Neuronal stem cell (in vitro differentiated cells): ENCODE results near the gene CELF4.
A peak's percentile ranks its signal among the peaks of the same experiment; 100 is the strongest.

Experiments
- DNase-seq: peaks from one replicate; pipeline ENCODE4 v3.0.0-alpha.2; 2013; ENCODE audit warnings: low spot score
- H2AFZ ChIP-seq: one replicate; pipeline ENCODE4 v1.6.1; 2013; ENCODE audit warnings: mild to moderate bottlenecking, low read length, inconsistent platforms
- H2AK5ac ChIP-seq: 2 replicates; pipeline ENCODE4 v1.6.1; 2013; ENCODE audit warnings: low read depth, mild to moderate bottlenecking, inconsistent platforms, low read length, moderate library complexity, mixed read lengths
- H2BK120ac ChIP-seq: 2 replicates; pipeline ENCODE4 v1.6.1; 2013; ENCODE audit warnings: low read depth, mild to moderate bottlenecking, inconsistent platforms, low read length, moderate library complexity, mixed read lengths
- H2BK12ac ChIP-seq: one replicate; pipeline ENCODE4 v1.6.1; 2013; ENCODE audit warnings: low read length, inconsistent platforms
- H2BK15ac ChIP-seq: 2 replicates; pipeline ENCODE4 v1.6.1; 2013; ENCODE audit warnings: mild to moderate bottlenecking, low read length, inconsistent platforms, mixed read lengths
- H2BK5ac ChIP-seq: one replicate; pipeline ENCODE4 v1.6.1; 2013; ENCODE audit warnings: inconsistent platforms, mild to moderate bottlenecking, low read length, moderate library complexity
- H3K14ac ChIP-seq: one replicate; pipeline ENCODE4 v1.6.1; 2013; ENCODE audit warnings: low read length, inconsistent platforms
- H3K18ac ChIP-seq: 2 replicates; pipeline ENCODE4 v1.6.1; 2013; ENCODE audit warnings: low read length, inconsistent platforms
- H3K23ac ChIP-seq: 2 replicates; pipeline ENCODE4 v1.6.1; 2013; ENCODE audit warnings: low read depth, mild to moderate bottlenecking, mixed read lengths, low read length, inconsistent platforms; ENCODE audit not compliant: poor library complexity
- H3K27ac ChIP-seq: replicated peaks from 3 replicates; pipeline ENCODE4 v1.5.1; 2013; ENCODE audit warnings: low read length, inconsistent platforms
- H3K27me3 ChIP-seq, 3 experiments: 2 replicates each; pipeline ENCODE4 v1.6.1; 2013; ENCODE audit warnings: low read length in 3 of 3, mild to moderate bottlenecking in 2 of 3, inconsistent platforms in 1 of 3, low read depth in 1 of 3, mixed read lengths in 1 of 3, moderate library complexity in 1 of 3; ENCODE audit not compliant: control insufficient read depth in 3 of 3, insufficient read depth in 3 of 3
- H3K36me3 ChIP-seq, 2 donors: replicated peaks in 1 of 2; 2 replicates each; pipeline ENCODE4 v1.6.1; 2013; ENCODE audit warnings: low read length in 2 of 2; ENCODE audit not compliant: control insufficient read depth in 2 of 2, insufficient read depth in 2 of 2
- H3K4ac ChIP-seq: 2 replicates; pipeline ENCODE4 v1.6.1; 2013; ENCODE audit warnings: inconsistent platforms, mild to moderate bottlenecking, low read length, moderate library complexity
- H3K4me1 ChIP-seq, 2 donors: 1 replicate in 1 of 2; 2 replicates in 1 of 2; pipeline ENCODE4 v1.6.1; 2013; ENCODE audit warnings: low read length in 2 of 2, low read depth in 1 of 2; ENCODE audit not compliant: control insufficient read depth in 2 of 2, insufficient read depth in 1 of 2
- H3K4me2 ChIP-seq: one replicate; pipeline ENCODE4 v1.6.1; 2013; ENCODE audit warnings: mild to moderate bottlenecking, low read length, inconsistent platforms; ENCODE audit not compliant: insufficient read depth, poor library complexity, severe bottlenecking
- H3K4me3 ChIP-seq, 2 donors: 2 replicates each; pipeline ENCODE4 v1.5.1; 2013; ENCODE audit warnings: low read length in 2 of 2, mild to moderate bottlenecking in 2 of 2, inconsistent platforms in 1 of 2, moderate library complexity in 1 of 2
- H3K79me1 ChIP-seq: one replicate; pipeline ENCODE4 v1.6.1; 2013; ENCODE audit warnings: low read depth, mild to moderate bottlenecking, inconsistent platforms, low read length, moderate library complexity
- H3K9ac ChIP-seq: one replicate; pipeline ENCODE4 v1.6.1; 2013; ENCODE audit warnings: mild to moderate bottlenecking, low read depth, low read length, inconsistent platforms; ENCODE audit not compliant: poor library complexity
- H3K9me3 ChIP-seq, 2 donors: replicated peaks in 1 of 2; 2 replicates each; pipeline versions ENCODE3 to v1.6.1; 2013; ENCODE audit warnings: low read length in 2 of 2, mild to moderate bottlenecking in 2 of 2, inconsistent platforms in 1 of 2, low read depth in 1 of 2, mixed read lengths in 1 of 2, moderate library complexity in 1 of 2; ENCODE audit not compliant: control insufficient read depth in 2 of 2, insufficient read depth in 1 of 2
- H4K8ac ChIP-seq: one replicate; pipeline ENCODE4 v1.6.1; 2013; ENCODE audit warnings: low read depth, mild to moderate bottlenecking, inconsistent platforms, low read length, moderate library complexity
- H4K91ac ChIP-seq: one replicate; pipeline ENCODE4 v1.6.1; 2013; ENCODE audit warnings: low read length, low read depth, mild to moderate bottlenecking, inconsistent platforms; ENCODE audit not compliant: poor library complexity
- WGBS, 2 donors: extraction: QIAGEN DNeasy Blood & Tissue Kit; methylation state at CpG; one replicate each; pipeline ENCODE4 v1.1.7; 2013; ENCODE audit warnings: missing lambda C conversion rate in 2 of 2, mixed read lengths in 1 of 2; ENCODE audit not compliant: insufficient read length in 2 of 2, insufficient replicate concordance in 1 of 2; ENCODE audit errors: extremely low coverage in 2 of 2; 5-methylcytosine and 5-hydroxymethylcytosine counted together

CELF4 gene

DNA sequence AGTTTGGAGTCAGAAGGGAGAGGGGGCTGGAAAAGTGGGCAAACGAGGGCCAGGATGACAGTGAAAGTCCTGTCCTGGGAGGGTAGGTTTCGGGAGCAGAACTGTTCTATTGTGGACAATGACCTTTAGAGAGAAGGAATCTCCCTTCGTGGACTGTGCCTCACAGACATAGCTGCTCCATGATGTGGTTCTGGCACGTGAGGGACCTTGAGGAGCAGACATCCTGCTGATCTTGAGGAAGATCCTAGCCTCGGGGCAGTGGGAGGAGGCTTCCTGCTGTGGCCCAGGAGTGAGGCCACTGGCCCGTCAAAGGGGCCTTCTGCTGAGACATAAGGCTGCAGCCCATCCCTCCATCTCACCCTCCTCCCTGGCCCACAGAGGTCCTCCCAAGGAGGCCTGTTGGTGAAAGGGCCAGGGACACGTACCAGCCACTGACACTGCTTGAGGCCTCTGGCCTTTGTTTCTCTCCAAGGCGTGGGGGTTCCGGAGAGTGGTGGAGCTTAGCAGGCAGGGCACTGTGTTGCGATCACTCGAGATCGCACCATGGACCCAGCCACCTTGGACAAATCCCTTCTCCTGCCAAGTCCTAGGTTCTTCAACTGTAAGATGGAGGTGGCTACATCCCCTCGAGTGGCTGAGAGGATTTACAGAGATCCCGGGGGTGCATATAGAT lies 167.2 kb downstream of the CELF4 start:
- peak overlapping the region; percentile 6 for H2AK5ac ChIP-seq
- no peak overlapping the region for H3K27ac ChIP-seq
- H3K9me3 ChIP-seq: no peaks in the 10 kb centered on the region
- H3K4ac ChIP-seq: no peak overlapping the region
- no CpG with 5 or more reads among the region's 14 CpGs for WGBS, 2 donors
- H2BK120ac ChIP-seq: no peak overlapping the region
- H2BK15ac ChIP-seq: peak overlapping the region; percentile 50
- H3K27me3 ChIP-seq: peaks cover 0 to 2% (median 2%) of the 10 kb centered on the region in 3 experiments
- H3K36me3 ChIP-seq: no peaks in the 10 kb centered on the region
- DNase-seq: no peak
- no peak overlapping the region for H3K4me3 ChIP-seq
- peak overlapping the region; percentile 50 for H3K18ac ChIP-seq
- H3K23ac ChIP-seq: peak overlapping the region; percentile 56
- no peak overlapping the region for H3K4me2 ChIP-seq
- H3K9ac ChIP-seq: no peak overlapping the region
- H2AFZ ChIP-seq: no peak overlapping the region
- no peak overlapping the region for H4K91ac ChIP-seq
- no peaks in the 10 kb centered on the region for H3K79me1 ChIP-seq
- no peak overlapping the region for H2BK5ac ChIP-seq
- H2BK12ac ChIP-seq: no peak overlapping the region
- peaks cover 7 to 11% of the 10 kb centered on the region in 2 donors for H3K4me1 ChIP-seq
- peak overlapping the region; percentile 77 for H3K14ac ChIP-seq
- H4K8ac ChIP-seq: no peak overlapping the region

DNA sequence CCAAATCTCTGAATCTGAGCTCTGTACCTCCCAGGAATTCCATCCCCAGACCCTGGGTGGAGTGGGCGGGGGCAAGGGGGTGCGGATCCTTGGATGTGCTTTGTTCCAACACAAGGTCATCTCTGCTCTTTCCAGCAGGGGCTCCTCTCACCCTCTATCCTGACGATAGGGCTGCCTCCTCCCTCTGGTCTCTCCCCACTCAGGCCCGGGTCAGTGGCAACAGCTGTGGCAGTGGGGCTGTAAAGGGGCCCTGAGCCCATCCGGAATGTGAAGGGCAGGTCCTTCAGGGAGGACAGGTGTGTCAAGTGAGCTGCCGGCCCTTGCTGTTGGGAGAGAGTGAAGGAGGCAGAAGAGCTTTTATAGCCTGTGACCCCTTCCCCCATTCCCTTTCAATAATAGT lies 167.8 kb downstream of the CELF4 start:
- Histone ChIP-seq H3K27ac (no peak overlapping the region), H3K4me1 (peaks cover 7 to 14% of the 10 kb centered on the region in 2 donors), H3K23ac (no peak overlapping the region), H3K27me3 (peaks cover 0 to 7% (median 2%) of the 10 kb centered on the region in 3 experiments), H2BK120ac (no peak overlapping the region), H3K4ac (no peak overlapping the region), H3K9me3 (no peaks in the 10 kb centered on the region), H3K79me1 (no peaks in the 10 kb centered on the region), H3K4me2 (no peak overlapping the region), H3K14ac (peak overlapping the region; percentile 42), H4K8ac (no peak overlapping the region), H2BK12ac (no peak overlapping the region), H2AK5ac (no peak overlapping the region), H4K91ac (no peak overlapping the region), H3K4me3 (no peak overlapping the region), H3K9ac (no peak overlapping the region), H3K18ac (no peak overlapping the region), H2BK15ac (no peak overlapping the region), H2BK5ac (no peak overlapping the region), H3K36me3 (no peaks in the 10 kb centered on the region), H2AFZ (no peak overlapping the region)
- no peak for DNase-seq
- WGBS, 2 donors: no CpG with 5 or more reads among the region's 6 CpGs

GRCh38 chr18:37396971-37397720 lies 168.5 kb downstream of the CELF4 start:
- no peak overlapping the region for H3K23ac ChIP-seq
- H3K79me1 ChIP-seq: no peaks in the 10 kb centered on the region
- no peak overlapping the region for H2BK5ac ChIP-seq
- peaks cover 7 to 14% of the 10 kb centered on the region in 2 donors for H3K4me1 ChIP-seq
- H2AK5ac ChIP-seq: no peak overlapping the region
- no peak overlapping the region for H3K27ac ChIP-seq
- no peak overlapping the region for H3K9ac ChIP-seq
- no peak overlapping the region for H2BK12ac ChIP-seq
- H3K36me3 ChIP-seq: no peaks in the 10 kb centered on the region
- no peak overlapping the region for H3K4me2 ChIP-seq
- no peak overlapping the region for H3K18ac ChIP-seq
- DNase-seq: no peak
- H3K4ac ChIP-seq: no peak overlapping the region
- no peak overlapping the region for H4K8ac ChIP-seq
- no peak overlapping the region for H2AFZ ChIP-seq
- peaks cover 0 to 13% (median 2%) of the 10 kb centered on the region in 3 experiments for H3K27me3 ChIP-seq
- no CpG with 5 or more reads among the region's 5 CpGs for WGBS, 2 donors
- no peaks in the 10 kb centered on the region for H3K9me3 ChIP-seq
- no peak overlapping the region for H2BK120ac ChIP-seq
- no peak overlapping the region for H2BK15ac ChIP-seq
- H3K14ac ChIP-seq: no peak overlapping the region
- no peak overlapping the region for H4K91ac ChIP-seq
- H3K4me3 ChIP-seq: no peak overlapping the region

DNA sequence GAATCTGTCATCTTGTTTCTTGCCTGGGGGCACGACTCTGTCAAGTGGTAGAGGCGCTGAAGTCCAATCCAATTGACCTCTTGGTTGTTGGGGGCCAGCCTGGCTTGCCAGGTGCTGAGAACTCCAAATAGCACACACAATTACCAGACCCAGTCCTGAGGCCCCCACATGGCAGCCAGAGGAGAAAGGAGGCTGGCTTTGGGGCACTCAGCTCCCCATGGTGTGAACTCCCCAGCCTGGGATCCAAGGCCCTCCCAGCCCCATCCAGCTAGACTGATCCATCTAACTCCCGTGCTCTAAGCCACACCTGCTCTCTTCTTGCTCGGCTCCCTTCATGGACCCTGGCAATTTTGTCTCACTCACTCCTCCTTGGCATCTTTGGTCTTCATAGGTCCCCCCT lies 170.0 kb downstream of the CELF4 start:
- H3K18ac ChIP-seq: no peak overlapping the region
- H3K27me3 ChIP-seq: peaks cover 0 to 13% (median 2%) of the 10 kb centered on the region in 3 experiments
- no peak overlapping the region for H2BK12ac ChIP-seq
- H4K91ac ChIP-seq: no peak overlapping the region
- no peak overlapping the region for H2AFZ ChIP-seq
- H3K27ac ChIP-seq: no peak overlapping the region
- no peak overlapping the region for H2BK15ac ChIP-seq
- H3K9me3 ChIP-seq: peaks cover 0 to 2% of the 10 kb centered on the region in 2 donors
- H3K4me1 ChIP-seq: peaks cover 7 to 14% of the 10 kb centered on the region in 2 donors
- no peak overlapping the region for H3K14ac ChIP-seq
- no peaks in the 10 kb centered on the region for H3K36me3 ChIP-seq
- no peak overlapping the region for H3K4me3 ChIP-seq
- no peak for DNase-seq
- no peaks in the 10 kb centered on the region for H3K79me1 ChIP-seq
- no peak overlapping the region for H2BK120ac ChIP-seq
- no peak overlapping the region for H2BK5ac ChIP-seq
- H2AK5ac ChIP-seq: peak overlapping the region; percentile 21
- H4K8ac ChIP-seq: no peak overlapping the region
- no peak overlapping the region for H3K4me2 ChIP-seq
- no peak overlapping the region for H3K23ac ChIP-seq
- no peak overlapping the region for H3K9ac ChIP-seq
- H3K4ac ChIP-seq: no peak overlapping the region
- no CpG with 5 or more reads among the region's 4 CpGs for WGBS, 2 donors
